Endothelial cell of umbilical vein (primary cell): ENCODE measurements around the gene AQR.

Experiments used
- EZH2 ChIP-seq: IDR thresholded peaks from 2 replicates; pipeline ENCODE4 v1.6.1; 2012; ENCODE audit warnings: borderline replicate concordance, low read depth, mild to moderate bottlenecking, moderate library complexity, low read length, inconsistent platforms; ENCODE audit not compliant: severe bottlenecking
- FOS ChIP-seq: IDR thresholded peaks from 2 replicates; pipeline ENCODE4 v1.6.1; 2011; ENCODE audit warnings: mild to moderate bottlenecking, low read length, moderate library complexity, borderline replicate concordance; ENCODE audit not compliant: insufficient read depth
- GATA2 ChIP-seq: IDR thresholded peaks from 2 replicates; pipeline ENCODE4 v1.7.0; 2011; ENCODE audit warnings: low read depth, mild to moderate bottlenecking, moderate library complexity, mixed read lengths, low read length; ENCODE audit not compliant: insufficient read length, insufficient read depth
- JUN ChIP-seq: IDR thresholded peaks from 2 replicates; pipeline ENCODE4 v1.6.1; 2011; ENCODE audit warnings: borderline replicate concordance, low read depth; ENCODE audit not compliant: insufficient read length, insufficient read depth
- MYC ChIP-seq: IDR thresholded peaks from one replicate; pipeline ENCODE4 v1.6.1; 2011; ENCODE audit warnings: mild to moderate bottlenecking, low read depth, low read length
- POLR2A ChIP-seq: IDR thresholded peaks from 2 replicates; pipeline ENCODE4 v1.6.1; 2012; ENCODE audit warnings: low read depth, mild to moderate bottlenecking, control low read depth, low read length
- POLR2AphosphoS5 ChIP-seq: IDR thresholded peaks from 2 replicates; pipeline ENCODE4 v1.6.1; 2012; ENCODE audit warnings: low read depth, mild to moderate bottlenecking, control low read depth, low read length, moderate library complexity; ENCODE audit not compliant: insufficient read depth
- TF ChIP-seq, protein P1 (sequence below), 2 donors: IDR thresholded peaks; 1 replicate in 1 of 2; 2 replicates in 1 of 2; pipeline ENCODE4 v1.5.1; 2011; ENCODE audit warnings: low read length in 2 of 2, mild to moderate bottlenecking in 2 of 2, moderate library complexity in 2 of 2, control low read depth in 1 of 2, inconsistent platforms in 1 of 2, low read depth in 1 of 2; ENCODE audit not compliant: insufficient read depth in 1 of 2; ENCODE audit errors: extremely low read depth in 1 of 2
- TF ChIP-seq, protein P2 (sequence below): IDR thresholded peaks from 2 replicates; pipeline ENCODE4 v1.6.1; 2011; ENCODE audit not compliant: insufficient read depth, insufficient read length

DNA sequence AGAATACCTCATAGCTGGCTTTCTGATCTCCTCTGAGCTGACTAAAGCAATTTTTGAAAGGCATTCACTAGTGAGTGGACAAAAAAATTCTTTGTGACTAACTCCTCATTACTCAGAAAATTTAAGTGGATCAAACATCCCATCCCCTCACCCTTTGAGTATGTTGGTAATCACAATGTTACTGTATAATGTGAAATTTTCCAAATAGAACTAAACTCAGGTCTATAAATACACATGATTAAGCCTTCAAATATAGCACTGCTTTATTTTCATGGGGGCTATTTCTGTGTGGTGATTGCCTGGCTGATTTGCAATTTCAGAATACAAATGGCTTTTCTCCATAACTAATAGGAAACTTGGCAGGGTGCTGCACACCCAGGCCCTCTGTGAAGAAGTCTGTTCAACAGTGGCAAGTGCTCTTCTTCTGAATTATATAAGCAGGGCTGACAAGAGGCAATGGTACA lies 128.2 kb downstream of the AQR start:
- TF ChIP-seq GATA2, result no peak
- TF ChIP-seq POLR2A, result no peak
- TF ChIP-seq POLR2AphosphoS5, result no peak
- TF ChIP-seq MYC, result no peak
- TF ChIP-seq, protein P1, sequence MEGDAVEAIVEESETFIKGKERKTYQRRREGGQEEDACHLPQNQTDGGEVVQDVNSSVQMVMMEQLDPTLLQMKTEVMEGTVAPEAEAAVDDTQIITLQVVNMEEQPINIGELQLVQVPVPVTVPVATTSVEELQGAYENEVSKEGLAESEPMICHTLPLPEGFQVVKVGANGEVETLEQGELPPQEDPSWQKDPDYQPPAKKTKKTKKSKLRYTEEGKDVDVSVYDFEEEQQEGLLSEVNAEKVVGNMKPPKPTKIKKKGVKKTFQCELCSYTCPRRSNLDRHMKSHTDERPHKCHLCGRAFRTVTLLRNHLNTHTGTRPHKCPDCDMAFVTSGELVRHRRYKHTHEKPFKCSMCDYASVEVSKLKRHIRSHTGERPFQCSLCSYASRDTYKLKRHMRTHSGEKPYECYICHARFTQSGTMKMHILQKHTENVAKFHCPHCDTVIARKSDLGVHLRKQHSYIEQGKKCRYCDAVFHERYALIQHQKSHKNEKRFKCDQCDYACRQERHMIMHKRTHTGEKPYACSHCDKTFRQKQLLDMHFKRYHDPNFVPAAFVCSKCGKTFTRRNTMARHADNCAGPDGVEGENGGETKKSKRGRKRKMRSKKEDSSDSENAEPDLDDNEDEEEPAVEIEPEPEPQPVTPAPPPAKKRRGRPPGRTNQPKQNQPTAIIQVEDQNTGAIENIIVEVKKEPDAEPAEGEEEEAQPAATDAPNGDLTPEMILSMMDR (IDR thresholded peaks at IDR 0.05; ENCODE audit: extremely low read depth in 1 of 2, insufficient read depth in 1 of 2, low read depth in 1 of 2, low read length in 2 of 2), result no peak
- no peak for TF ChIP-seq EZH2
- TF ChIP-seq, protein P2, sequence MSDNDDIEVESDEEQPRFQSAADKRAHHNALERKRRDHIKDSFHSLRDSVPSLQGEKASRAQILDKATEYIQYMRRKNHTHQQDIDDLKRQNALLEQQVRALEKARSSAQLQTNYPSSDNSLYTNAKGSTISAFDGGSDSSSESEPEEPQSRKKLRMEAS, result no peak
- TF ChIP-seq FOS, result no peak
- no peak for TF ChIP-seq JUN
